Progenitor cell of endocrine pancreas (in vitro differentiated cells): Measurements from ENCODE around the gene TFF1. TPM values are rescaled to one million over a fixed set of nuclear protein-coding genes. Genes with fewer than 3 reads are reported as not detected.

Experiments used
- DNase-seq: peaks from one replicate; pipeline ENCODE4 v3.0.0; 2021; ENCODE audit warnings: low spot score; ENCODE audit not compliant: unreplicated experiment
- H3K27ac Mint-ChIP-seq: 2 replicates; pipeline ENCODE4 v1.8.0; 2021; ENCODE audit warnings: mild to moderate bottlenecking, moderate library complexity, mixed read lengths
- H3K27me3 Mint-ChIP-seq: 2 replicates; pipeline ENCODE4 v1.8.0; 2021; ENCODE audit warnings: mixed read lengths
- H3K36me3 Mint-ChIP-seq: 2 replicates; pipeline ENCODE4 v1.8.0; 2022; ENCODE audit warnings: mixed read lengths; ENCODE audit not compliant: insufficient read depth
- H3K4me1 Mint-ChIP-seq: 2 replicates; pipeline ENCODE4 v1.8.0; 2021; ENCODE audit warnings: low read depth, mixed read lengths
- H3K4me3 Mint-ChIP-seq: 2 replicates; pipeline ENCODE4 v1.8.0; 2021; ENCODE audit warnings: low read depth, mild to moderate bottlenecking, moderate library complexity, mixed read lengths
- H3K9me3 Mint-ChIP-seq: 2 replicates; pipeline ENCODE4 v1.8.0; 2021; ENCODE audit warnings: low read depth, mixed read lengths
- total RNA-seq: library from RNA; stranded (reverse); gene quantifications from 2 replicates; pipeline ENCODE4 v1.2.1, GENCODE V29; 2021
- TF ChIP-seq, protein P1 (sequence below): fragments of 200-600 bp; sonication (generic); IDR thresholded peaks from one replicate; pipeline ENCODE4 v1.5.0; 2021; ENCODE audit warnings: antibody characterized with exemption, mild to moderate bottlenecking; ENCODE audit not compliant: unreplicated experiment

Gene TFF1
- total RNA-seq, 1 donor from 2014 or later: 0.77 TPM

DNA sequence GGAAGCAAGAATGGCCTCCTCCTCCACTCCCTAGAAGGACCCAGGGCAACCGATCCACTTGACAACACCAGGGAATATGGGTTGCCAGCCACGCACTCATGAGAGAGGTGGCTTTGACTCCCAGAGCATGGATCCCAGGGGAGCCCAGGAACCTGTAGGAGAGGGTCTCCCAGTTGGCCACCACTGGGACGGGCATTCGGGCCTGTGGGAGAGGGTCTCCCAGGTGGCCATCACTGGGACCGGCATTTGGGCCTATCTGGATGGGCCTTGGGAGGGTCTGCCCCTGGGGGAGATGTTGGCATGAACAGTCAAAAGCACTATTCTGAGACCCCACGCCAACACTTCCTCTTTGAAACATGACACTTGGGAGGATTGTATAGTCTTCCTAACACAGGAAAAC, 565 bp downstream of the TFF1 start:
- Mint-ChIP-seq H3K27me3 (peaks cover 13% of the 10 kb centered on the region), H3K4me1 (peaks cover 7% of the 10 kb centered on the region), H3K4me3 (no peak overlapping the region), H3K36me3 (no peaks in the 10 kb centered on the region), H3K9me3 (no peaks in the 10 kb centered on the region), H3K27ac (no peak overlapping the region)
- DNase-seq: no peak
- TF ChIP-seq, protein P1, sequence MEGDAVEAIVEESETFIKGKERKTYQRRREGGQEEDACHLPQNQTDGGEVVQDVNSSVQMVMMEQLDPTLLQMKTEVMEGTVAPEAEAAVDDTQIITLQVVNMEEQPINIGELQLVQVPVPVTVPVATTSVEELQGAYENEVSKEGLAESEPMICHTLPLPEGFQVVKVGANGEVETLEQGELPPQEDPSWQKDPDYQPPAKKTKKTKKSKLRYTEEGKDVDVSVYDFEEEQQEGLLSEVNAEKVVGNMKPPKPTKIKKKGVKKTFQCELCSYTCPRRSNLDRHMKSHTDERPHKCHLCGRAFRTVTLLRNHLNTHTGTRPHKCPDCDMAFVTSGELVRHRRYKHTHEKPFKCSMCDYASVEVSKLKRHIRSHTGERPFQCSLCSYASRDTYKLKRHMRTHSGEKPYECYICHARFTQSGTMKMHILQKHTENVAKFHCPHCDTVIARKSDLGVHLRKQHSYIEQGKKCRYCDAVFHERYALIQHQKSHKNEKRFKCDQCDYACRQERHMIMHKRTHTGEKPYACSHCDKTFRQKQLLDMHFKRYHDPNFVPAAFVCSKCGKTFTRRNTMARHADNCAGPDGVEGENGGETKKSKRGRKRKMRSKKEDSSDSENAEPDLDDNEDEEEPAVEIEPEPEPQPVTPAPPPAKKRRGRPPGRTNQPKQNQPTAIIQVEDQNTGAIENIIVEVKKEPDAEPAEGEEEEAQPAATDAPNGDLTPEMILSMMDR: no peak

DNA sequence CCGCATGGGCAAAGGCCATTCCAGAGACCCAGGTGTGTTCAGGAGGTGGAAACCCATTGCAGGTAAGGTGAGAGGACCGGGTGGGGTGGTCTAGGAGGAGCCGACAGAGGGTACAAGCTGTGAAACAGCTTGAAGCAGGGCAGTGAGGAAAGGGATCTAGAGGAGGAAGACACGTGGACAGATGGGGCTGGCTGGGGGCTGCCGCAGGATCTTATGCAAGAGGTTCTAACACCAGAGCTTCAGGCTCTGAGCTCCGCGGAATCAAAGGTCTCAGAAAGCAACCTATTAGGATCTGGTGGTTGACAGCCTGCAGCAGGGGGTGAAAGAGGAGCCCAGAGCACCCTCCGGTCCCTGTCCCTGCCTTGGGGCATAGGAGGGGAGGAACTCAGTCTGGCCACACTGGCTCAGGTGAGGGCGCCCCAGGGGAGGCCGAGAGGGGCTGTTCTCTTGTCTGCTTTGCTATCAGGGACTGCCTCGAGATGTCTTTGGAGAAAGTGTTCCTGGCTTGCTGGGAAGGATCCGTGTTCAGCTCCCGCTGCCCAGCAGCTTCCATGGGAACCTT, 1.9 kb downstream of the TFF1 start:
- no peaks in the 10 kb centered on the region for H3K9me3 Mint-ChIP-seq
- H3K27ac Mint-ChIP-seq: no peak overlapping the region
- DNase-seq: no peak
- no peak overlapping the region for H3K4me3 Mint-ChIP-seq
- peaks cover 11% of the 10 kb centered on the region for H3K27me3 Mint-ChIP-seq
- no peaks in the 10 kb centered on the region for H3K36me3 Mint-ChIP-seq
- peaks cover 5% of the 10 kb centered on the region for H3K4me1 Mint-ChIP-seq
- TF ChIP-seq, protein P1: no peak

DNA sequence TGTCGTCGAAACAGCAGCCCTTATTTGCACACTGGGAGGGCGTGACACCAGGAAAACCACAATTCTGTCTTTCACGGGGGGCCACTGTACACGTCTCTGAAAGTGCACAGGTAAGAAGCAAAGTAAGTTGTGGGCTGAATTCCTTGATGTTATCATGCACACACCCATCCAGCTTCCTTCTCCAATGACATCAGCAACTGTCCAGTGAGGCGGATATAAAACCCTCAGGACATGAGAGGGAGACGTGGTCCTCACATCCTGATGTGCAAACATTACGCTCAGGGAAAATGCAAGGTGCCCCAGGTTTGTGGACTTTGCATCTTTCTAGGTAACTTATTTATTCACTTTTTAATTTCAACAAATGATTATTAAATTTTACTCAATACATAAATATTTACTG, 3.0 kb downstream of the TFF1 start:
- Mint-ChIP-seq H3K9me3 (no peaks in the 10 kb centered on the region), H3K4me3 (no peak overlapping the region), H3K27ac (no peak overlapping the region), H3K4me1 (peaks cover 5% of the 10 kb centered on the region), H3K27me3 (peaks cover 8% of the 10 kb centered on the region), H3K36me3 (no peaks in the 10 kb centered on the region)
- TF ChIP-seq, protein P1: no peak
- DNase-seq: no peak

DNA sequence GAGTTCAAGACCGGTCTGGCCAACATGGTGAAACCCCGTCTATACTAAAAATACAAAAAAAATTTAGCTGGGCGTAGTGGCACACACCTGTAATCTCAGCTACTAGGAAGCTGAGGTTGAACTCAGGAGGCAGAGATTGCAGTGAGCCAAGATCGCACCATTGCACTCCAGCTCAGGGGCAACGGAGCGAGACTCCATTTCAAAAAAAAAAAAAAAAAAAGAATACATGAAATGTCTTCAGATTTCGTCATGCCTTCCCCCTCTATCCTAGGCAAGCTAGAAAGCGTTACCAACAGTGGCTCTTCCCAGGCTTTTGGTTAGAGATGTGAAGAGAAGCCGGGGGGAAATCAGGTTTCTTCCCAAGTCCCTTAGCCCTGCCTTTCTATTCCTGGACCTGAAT, 3.6 kb downstream of the TFF1 start:
- Mint-ChIP-seq H3K27me3 (peaks cover 8% of the 10 kb centered on the region), H3K27ac (no peak overlapping the region), H3K36me3 (no peaks in the 10 kb centered on the region), H3K4me3 (no peak overlapping the region), H3K4me1 (peaks cover 8% of the 10 kb centered on the region), H3K9me3 (no peaks in the 10 kb centered on the region)
- TF ChIP-seq, protein P1: no peak
- DNase-seq: no peak

DNA sequence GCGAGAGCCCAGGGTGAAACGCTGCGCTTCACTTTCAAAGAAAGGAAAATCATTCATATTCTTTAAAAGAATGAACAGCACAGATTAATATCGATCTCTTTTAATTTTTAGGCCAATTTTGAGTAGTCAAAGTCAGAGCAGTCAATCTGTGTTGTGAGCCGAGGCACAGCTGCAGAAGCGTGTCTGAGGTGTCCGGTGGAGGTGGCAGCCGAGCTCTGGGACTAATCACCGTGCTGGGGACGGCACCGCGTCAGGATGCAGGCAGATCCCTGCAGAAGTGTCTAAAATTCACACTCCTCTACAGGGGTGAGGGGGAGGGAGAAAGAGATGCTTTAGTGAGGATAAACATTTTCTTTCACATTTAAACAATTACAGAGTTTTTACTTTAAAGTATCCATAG, 4.1 kb downstream of the TFF1 start:
- Mint-ChIP-seq H3K36me3 (no peaks in the 10 kb centered on the region), H3K4me3 (no peak overlapping the region), H3K27me3 (peaks cover 8% of the 10 kb centered on the region), H3K9me3 (peaks cover 3% of the 10 kb centered on the region), H3K4me1 (peaks cover 6% of the 10 kb centered on the region), H3K27ac (no peak overlapping the region)
- TF ChIP-seq, protein P1: no peak
- no peak for DNase-seq
